GM12865 (cell line): ENCODE results near the gene SLC12A7.

Experiments used
- DNase-seq: peaks from one replicate; pipeline ENCODE4 v3.0.0; 2010; ENCODE audit warnings: low read depth
- H3K4me3 ChIP-seq: 2 replicates; pipeline ENCODE4 v1.5.1; 2011; ENCODE audit warnings: mild to moderate bottlenecking, low read depth, low read length, control low read depth
- CTCF ChIP-seq: IDR thresholded peaks from 2 replicates; pipeline ENCODE4 v1.5.1; 2011; ENCODE audit warnings: low read length, control low read depth, low read depth, inconsistent platforms; ENCODE audit not compliant: insufficient read depth; ENCODE audit errors: missing control alignments

SLC12A7 gene

GRCh38 chr5:1109542-1110306 is 2.1 kb downstream of the SLC12A7 start:
- DNase-seq, result no peak
- TF ChIP-seq CTCF, result no peak

GRCh38 chr5:1108865-1109174 is 3.0 kb downstream of the SLC12A7 start:
- H3K4me3 ChIP-seq, result no peak overlapping the region
- no peak for TF ChIP-seq CTCF
- DNase-seq, result no peak

More at GRCh38 chr5:1109542-1110306, 2.1 kb downstream of the SLC12A7 start:
- no peak overlapping the region for H3K4me3 ChIP-seq

GRCh38 chr5:1108023-1108864 is 3.6 kb downstream of the SLC12A7 start:
- no peak for TF ChIP-seq CTCF
- H3K4me3 ChIP-seq, result no peak overlapping the region
- DNase-seq, result no peak

GRCh38 chr5:1107167-1108022 is 4.5 kb downstream of the SLC12A7 start:
- no peak overlapping the region for H3K4me3 ChIP-seq

GRCh38 chr5:1106385-1107166 is 5.3 kb downstream of the SLC12A7 start:
- no peak for DNase-seq
- no peak overlapping the region for H3K4me3 ChIP-seq
- TF ChIP-seq CTCF, result no peak

More at GRCh38 chr5:1107167-1108022, 4.5 kb downstream of the SLC12A7 start:
- no peak for TF ChIP-seq CTCF
- DNase-seq, result no peak
